GM12873 (cell line): ENCODE results near the gene COQ8A.

ENCODE experiments used
- CTCF ChIP-seq: IDR thresholded peaks from 2 replicates; pipeline ENCODE4 v1.5.1; 2012; ENCODE audit warnings: low read depth, mild to moderate bottlenecking, moderate library complexity, low read length, control low read depth; ENCODE audit not compliant: insufficient read depth; ENCODE audit errors: missing control alignments

Gene COQ8A

GRCh38 chr1:226895644-226896043, 44.5 kb upstream of the COQ8A start:
- no peak for TF ChIP-seq CTCF

DNA sequence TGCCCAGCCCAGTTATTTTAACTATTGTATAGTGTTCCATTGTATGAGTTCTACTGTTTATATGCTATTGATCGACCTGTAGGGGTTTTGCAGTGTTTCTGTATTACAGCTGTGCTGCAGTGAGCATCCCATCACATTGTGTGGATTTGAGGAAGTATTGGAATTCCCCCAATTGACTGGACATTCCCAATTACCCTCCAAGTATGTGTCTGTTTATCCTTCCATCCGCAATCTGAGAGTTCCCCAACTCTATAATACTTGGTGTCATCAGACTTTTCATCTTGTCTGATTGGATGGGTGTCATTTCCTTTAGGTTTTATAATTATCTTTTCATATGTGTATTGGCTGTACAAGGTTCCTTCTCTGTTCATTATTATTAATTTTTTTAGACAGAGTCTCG, 41.8 kb upstream of the COQ8A start:
- no peak for TF ChIP-seq CTCF

GRCh38 chr1:226901421-226901820, 38.7 kb upstream of the COQ8A start:
- no peak for TF ChIP-seq CTCF

- no peak for TF ChIP-seq CTCF
Measured at GRCh38 chr1:226902601-226903000, 37.5 kb upstream of the COQ8A start.

- TF ChIP-seq CTCF, result no peak
Measured at GRCh38 chr1:226903819-226904716, 36.0 kb upstream of the COQ8A start.

DNA sequence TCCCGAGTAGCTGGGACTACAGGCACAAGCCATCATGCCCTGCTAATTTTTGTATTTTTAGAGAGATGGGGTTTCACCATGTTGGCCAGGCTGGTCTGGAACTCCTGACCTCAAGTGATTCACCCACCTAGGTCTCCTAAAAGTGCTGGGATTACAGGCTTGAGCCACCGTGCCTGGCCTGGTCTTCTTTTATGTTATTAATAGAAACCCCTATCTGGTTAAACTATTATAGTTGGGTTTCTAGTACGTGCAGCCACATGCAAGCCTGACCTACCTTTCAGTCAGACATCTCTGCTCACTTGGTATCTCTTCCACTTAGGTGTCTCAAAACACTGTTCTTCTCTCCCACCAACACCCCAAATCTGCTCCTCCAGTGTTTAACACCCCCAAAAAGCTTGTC, 35.3 kb upstream of the COQ8A start:
- no peak for TF ChIP-seq CTCF

DNA sequence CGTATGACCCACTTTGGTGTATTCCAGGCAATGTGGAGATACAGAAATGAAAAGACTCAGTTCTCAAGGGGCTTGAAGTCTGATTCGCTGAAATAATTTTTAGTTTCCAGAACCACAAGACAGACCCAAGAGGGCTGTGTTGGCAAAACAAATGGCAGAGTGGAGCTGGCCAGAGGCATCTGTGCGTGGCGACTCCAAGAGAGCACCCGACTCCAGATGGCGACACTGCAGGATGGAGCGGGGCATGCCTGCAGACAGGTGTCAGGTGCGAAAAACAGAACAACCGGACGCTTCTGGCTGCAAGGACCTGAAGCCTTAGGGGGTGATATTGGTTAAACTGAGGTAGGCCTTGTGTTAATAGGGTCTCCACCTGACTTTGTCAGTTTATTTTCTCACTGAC, 31.7 kb upstream of the COQ8A start:
- TF ChIP-seq CTCF, result no peak
